NB4 (cell line): ENCODE data around the gene FBLN7.

Source experiments
- DNase-seq: peaks from one replicate; pipeline ENCODE4 v3.0.0; 2010; ENCODE audit warnings: low read depth
- H3K4me3 ChIP-seq: one replicate; pipeline ENCODE4 v1.5.1; 2011; ENCODE audit warnings: mild to moderate bottlenecking, low read depth, low read length, moderate library complexity
- MYC ChIP-seq: IDR thresholded peaks from 2 replicates; pipeline ENCODE4 v1.6.1; 2011; ENCODE audit warnings: low read depth, low read length
- POLR2A ChIP-seq: IDR thresholded peaks from 2 replicates; pipeline ENCODE4 v1.6.1; 2011; ENCODE audit warnings: mild to moderate bottlenecking; ENCODE audit not compliant: insufficient read length; ENCODE audit errors: extremely low read depth
- TF ChIP-seq, protein P1 (sequence below): IDR thresholded peaks from one replicate; pipeline ENCODE4 v1.5.1; 2012; ENCODE audit warnings: low read depth, low read length
- TF ChIP-seq, protein P2 (sequence below): IDR thresholded peaks from 2 replicates; pipeline ENCODE4 v1.6.1; 2011; ENCODE audit warnings: low read depth, low read length

FBLN7 gene

DNA sequence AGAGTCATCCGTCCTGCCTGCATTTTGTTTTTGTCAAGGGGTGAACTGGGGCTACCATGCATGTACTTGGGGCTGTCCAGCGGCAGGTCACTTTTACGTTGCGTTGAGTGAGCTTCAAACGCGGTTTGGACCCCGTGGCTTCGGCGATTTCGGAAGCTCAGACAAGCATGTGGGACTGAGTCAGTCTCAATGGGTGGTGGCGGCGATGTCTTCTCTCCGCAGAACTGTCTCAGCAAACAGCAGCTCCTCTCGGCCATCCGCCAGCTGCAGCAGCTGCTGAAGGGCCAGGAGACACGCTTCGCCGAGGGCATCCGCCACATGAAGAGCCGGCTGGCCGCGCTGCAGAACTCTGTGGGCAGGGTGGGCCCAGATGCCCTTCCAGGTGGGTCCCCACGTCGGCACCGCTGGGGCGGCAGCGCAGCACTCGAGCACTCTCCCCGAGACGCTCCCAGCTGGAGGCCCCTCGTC, 21.3 kb downstream of the FBLN7 start:
- no peak for DNase-seq
- TF ChIP-seq MYC (no peak), POLR2A (no peak)
- TF ChIP-seq, protein P1, sequence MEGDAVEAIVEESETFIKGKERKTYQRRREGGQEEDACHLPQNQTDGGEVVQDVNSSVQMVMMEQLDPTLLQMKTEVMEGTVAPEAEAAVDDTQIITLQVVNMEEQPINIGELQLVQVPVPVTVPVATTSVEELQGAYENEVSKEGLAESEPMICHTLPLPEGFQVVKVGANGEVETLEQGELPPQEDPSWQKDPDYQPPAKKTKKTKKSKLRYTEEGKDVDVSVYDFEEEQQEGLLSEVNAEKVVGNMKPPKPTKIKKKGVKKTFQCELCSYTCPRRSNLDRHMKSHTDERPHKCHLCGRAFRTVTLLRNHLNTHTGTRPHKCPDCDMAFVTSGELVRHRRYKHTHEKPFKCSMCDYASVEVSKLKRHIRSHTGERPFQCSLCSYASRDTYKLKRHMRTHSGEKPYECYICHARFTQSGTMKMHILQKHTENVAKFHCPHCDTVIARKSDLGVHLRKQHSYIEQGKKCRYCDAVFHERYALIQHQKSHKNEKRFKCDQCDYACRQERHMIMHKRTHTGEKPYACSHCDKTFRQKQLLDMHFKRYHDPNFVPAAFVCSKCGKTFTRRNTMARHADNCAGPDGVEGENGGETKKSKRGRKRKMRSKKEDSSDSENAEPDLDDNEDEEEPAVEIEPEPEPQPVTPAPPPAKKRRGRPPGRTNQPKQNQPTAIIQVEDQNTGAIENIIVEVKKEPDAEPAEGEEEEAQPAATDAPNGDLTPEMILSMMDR, result no peak
- TF ChIP-seq, protein P2, sequence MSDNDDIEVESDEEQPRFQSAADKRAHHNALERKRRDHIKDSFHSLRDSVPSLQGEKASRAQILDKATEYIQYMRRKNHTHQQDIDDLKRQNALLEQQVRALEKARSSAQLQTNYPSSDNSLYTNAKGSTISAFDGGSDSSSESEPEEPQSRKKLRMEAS, result no peak

DNA sequence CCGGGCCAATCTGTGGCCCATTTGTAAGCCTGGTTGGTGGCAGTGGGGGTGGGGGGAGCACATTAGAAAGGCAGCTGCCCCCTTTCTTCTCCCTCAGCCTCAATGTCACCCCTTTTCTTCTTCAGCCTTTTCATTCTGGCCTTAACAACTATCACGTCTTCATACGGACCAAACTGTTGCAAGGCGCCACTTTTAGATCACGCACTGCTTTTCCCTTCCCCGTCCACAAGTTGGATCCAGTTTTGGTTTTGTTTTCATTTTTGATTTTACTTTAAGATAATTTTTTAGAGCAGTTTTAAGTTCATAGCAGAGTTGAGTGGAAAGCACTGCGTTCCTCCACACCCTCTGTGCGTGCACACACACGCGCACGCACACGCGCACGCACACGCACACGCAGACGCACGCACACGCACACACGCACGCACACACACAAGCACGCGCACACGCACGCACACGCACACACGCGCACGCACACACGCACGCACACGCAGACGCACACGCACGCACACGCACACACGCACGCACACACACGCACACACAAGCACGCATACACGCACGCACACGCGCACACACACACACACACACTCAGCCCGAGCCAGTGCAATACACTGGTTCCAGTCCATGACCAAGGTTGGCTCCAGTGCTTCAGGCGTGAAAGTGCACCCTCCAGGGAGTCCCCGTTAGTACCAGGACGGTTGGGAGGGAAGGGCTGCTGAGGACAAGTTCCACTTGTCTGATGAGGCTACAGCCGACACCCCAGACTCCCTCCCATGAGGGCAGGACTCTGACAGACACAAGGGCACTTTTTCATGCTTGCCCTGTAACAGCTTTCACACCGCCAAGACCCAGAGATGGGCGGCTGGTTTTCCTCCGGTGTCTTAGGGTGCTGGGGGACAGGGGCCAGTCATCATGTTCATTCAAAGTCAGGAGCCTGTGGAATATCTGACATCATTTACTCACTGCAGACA, 22.4 kb downstream of the FBLN7 start:
- TF ChIP-seq, protein P2, result no peak
- TF ChIP-seq POLR2A, result no peak
- DNase-seq, result no peak
- no peak overlapping the region for H3K4me3 ChIP-seq

More for the DNA sequence above, 21.3 kb downstream of the FBLN7 start:
- H3K4me3 ChIP-seq, result no peak overlapping the region

DNA sequence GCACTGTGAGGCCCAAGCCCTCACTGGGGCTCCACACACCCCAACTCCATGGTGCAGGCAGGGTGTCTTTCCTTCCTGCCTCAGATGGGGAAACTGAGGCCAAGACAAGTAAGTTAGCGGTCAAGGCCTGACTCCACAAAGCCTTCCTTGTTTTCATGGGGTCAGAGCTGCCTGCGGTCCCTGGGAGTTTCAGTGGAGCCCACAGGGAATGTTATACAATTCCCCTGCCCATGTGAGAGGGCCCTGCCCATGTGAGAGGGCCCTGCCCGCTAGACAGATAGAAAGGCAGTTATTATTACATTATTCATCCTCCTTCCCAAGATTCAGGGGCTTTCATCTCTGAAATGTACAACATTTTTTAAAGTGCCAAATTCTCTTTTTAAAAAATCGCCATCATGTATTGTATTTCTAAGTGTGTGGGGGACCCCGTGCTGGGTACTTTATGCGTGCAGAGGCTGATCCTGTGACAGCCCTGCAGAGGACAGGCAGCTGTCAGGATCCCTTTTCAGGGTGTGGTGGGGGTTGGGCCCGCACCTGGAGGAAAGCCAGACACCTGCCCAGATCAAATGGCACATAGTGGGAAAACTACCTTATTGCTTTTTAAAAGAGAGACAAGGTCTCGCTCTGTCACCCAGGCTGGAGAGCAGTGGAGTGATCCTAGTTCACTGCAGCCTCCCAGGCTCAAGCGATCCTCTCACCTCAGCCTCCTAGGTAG, 23.4 kb downstream of the FBLN7 start:
- TF ChIP-seq, protein P1, result no peak
- TF ChIP-seq MYC (no peak), POLR2A (no peak)
- TF ChIP-seq, protein P2, result no peak
- H3K4me3 ChIP-seq, result no peak overlapping the region
- DNase-seq, result no peak

DNA sequence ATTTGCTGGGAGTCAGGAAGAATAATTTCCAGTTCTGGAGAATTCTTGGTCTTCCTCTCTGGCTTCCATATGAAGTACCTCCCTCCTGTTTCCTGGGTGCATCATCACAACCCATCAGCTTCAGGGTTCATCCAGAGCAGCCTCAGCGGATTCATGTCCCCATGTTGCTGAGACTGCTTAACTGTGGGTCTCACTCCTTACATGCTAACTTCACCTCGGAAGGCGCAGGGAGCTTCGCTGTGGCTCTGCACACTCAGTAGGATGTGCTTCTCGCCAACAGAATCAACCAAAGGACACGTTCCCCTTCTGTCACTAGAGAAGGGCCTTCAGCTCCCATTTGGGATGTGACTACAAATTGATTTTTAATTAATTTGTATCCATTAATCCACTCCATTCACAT, 24.2 kb downstream of the FBLN7 start:
- no peak overlapping the region for H3K4me3 ChIP-seq
- TF ChIP-seq POLR2A, result no peak
- TF ChIP-seq, protein P1, result no peak
- TF ChIP-seq, protein P2, result no peak
- TF ChIP-seq MYC, result no peak
- no peak for DNase-seq

DNA sequence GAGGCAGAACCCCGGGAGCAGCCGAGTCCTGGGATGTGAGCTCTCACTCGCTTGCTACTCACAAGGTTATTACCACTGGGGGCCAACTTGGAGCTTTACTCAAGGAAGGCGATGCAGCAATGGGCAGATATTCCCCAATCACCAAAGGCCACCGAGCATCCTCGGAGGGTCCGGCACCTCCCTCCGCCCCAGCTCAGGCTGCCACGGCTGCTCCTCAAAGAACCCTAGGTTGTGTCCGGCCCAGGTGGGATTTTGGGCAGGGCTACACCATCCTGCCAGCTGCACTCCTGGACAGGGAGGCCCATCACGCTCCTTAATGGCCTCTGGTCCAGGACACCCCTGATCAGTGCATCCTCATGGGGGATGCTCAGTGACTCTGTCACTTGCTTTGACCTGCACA, 24.8 kb downstream of the FBLN7 start:
- TF ChIP-seq POLR2A (no peak), MYC (no peak)
- TF ChIP-seq, protein P2, result no peak
- TF ChIP-seq, protein P1, result no peak
- DNase-seq, result no peak
- no peak overlapping the region for H3K4me3 ChIP-seq

DNA sequence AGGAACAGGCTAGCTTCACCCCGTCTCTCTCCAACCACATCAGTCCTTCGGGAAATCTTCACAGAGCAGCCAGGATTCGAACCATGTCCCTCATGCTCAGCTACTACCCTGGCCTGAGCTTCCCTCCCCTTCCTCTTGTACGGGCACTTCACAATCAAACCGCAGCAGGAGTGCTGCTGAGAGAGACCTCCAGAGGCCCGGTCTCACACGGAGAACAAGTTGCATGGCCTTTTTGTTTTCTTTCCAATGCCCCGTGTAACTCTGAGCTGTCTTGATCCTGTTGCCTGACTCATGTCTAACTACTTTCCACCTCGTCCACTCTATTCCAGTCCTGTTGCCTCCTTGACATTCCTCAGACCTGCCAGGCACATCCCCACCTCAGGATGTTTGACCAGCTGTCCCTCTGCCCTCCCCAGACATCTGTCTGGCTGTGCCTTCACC, 25.4 kb downstream of the FBLN7 start:
- DNase-seq, result peak; percentile 52
- TF ChIP-seq MYC (no peak), POLR2A (no peak)
- TF ChIP-seq, protein P2, result no peak
- TF ChIP-seq, protein P1, result no peak
- H3K4me3 ChIP-seq, result no peak overlapping the region
